Body of pancreas (tissue), 4 donors: Measurements from ENCODE around the gene ZFAND5.

Experiments used
- POLR2A ChIP-seq, 3 donors: fragments of 450-650 bp; IDR thresholded peaks; one replicate each; pipeline ENCODE4 v1.6.1; 2016; ENCODE audit warnings: antibody characterized with exemption in 3 of 3, mild to moderate bottlenecking in 2 of 3
- TF ChIP-seq, protein P1 (sequence below), 7 experiments: fragments of 450-650 bp in 4 of 7; fragments of 200-600 bp in 3 of 7; sonication (generic) in 3 of 7; IDR thresholded peaks; one replicate each; pipeline ENCODE4 v1.5.1; 2016 to 2019; ENCODE audit warnings: antibody characterized with exemption in 7 of 7

GRCh38 chr9:72346333-72346732 is 18.7 kb downstream of the ZFAND5 start:
- TF ChIP-seq, protein P1, sequence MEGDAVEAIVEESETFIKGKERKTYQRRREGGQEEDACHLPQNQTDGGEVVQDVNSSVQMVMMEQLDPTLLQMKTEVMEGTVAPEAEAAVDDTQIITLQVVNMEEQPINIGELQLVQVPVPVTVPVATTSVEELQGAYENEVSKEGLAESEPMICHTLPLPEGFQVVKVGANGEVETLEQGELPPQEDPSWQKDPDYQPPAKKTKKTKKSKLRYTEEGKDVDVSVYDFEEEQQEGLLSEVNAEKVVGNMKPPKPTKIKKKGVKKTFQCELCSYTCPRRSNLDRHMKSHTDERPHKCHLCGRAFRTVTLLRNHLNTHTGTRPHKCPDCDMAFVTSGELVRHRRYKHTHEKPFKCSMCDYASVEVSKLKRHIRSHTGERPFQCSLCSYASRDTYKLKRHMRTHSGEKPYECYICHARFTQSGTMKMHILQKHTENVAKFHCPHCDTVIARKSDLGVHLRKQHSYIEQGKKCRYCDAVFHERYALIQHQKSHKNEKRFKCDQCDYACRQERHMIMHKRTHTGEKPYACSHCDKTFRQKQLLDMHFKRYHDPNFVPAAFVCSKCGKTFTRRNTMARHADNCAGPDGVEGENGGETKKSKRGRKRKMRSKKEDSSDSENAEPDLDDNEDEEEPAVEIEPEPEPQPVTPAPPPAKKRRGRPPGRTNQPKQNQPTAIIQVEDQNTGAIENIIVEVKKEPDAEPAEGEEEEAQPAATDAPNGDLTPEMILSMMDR (IDR thresholded peaks at IDR 0.05) = no peak
- no peak for TF ChIP-seq POLR2A (IDR thresholded peaks at IDR 0.05)
